ENCODE data around the gene AGMO. TPM values are rescaled to one million over a fixed set of nuclear protein-coding genes. Genes with fewer than 3 reads are reported as not detected.

Gene AGMO
- total and polyA plus RNA-seq, 2 of the 8 experiments (the other 6 are each of a cell fraction or from before 2014, with no cell fraction given) = 0.22 to 0.45 TPM

- no peak for TF ChIP-seq GABPA (IDR thresholded peaks at IDR 0.05; ENCODE audit: borderline replicate concordance, insufficient read depth, low read length)
Observed at GRCh38 chr7:15367897-15368296, 193.9 kb downstream of the AGMO start (continued).
